ENCODE results near the gene ANTXRL. TPM values are rescaled to one million over a fixed set of nuclear protein-coding genes. Genes with fewer than 3 reads are reported as not detected.
"Not testable (repeated sequence)": the region's sequence is repeated elsewhere in the genome, so short reads cannot be mapped to it uniquely, and the experiment has no call there.

Gene ANTXRL
- polyA plus RNA-seq, 1 experiment, result not detected

DNA sequence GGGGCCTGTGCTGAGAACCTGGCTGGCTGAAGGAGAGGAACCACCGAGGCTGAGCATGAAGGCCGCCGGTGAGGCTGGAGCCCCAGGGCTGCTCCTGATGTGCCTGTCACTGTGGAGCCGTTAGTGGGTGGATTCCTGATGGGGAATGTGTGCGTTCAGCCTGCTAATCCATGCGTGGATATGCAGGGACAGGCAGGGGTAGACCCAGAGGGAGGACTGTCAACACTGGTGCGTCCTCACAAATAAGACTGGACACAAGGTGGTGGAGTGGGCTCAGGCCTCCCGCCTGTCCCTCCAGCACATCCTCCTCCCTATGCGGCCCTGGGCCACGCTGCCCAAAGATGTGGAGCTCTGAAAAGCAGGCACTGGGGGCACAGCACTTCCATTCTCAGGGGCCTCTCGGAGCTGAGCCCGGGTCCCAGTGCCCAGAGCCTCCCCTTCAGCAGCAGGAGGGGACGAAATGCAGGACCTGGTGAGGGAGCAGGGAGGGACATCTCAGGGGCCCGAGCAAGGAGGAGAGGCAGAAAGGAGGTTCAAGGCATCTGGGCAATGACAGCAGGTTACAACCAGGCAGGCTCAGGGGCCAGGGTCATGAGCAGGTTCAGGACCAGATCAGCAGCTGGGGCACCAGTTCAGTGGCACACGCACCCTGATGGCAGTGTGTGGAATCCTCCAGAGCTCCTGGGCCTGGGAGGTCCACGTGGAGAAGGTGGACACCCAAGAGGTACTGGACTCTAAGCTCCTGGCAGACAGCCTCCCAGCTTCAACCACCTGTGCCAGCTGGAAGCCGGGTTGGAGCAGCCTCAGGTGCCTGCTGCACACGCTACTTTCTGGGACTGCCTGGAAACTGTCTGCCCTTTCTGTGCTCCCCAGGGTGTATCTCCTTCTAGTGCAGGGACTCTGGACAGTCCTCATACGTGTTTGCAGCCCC lies 33.5 kb upstream of the ANTXRL start:
- CTCF ChIA-PET, result no interaction called here
- Histone ChIP-seq H3K4me3 (ENCODE audit: low read depth, low read length) (no peak overlapping the region), H3K36me3 (ENCODE audit: control insufficient read depth, insufficient read depth, low read length) (no peaks in the 10 kb centered on the region), H3K27me3 (ENCODE audit: control insufficient read depth, insufficient read depth, low read length) (no peaks in the 10 kb centered on the region)
- POLR2A ChIA-PET, result no interaction called here
- TF ChIP-seq, protein P1, sequence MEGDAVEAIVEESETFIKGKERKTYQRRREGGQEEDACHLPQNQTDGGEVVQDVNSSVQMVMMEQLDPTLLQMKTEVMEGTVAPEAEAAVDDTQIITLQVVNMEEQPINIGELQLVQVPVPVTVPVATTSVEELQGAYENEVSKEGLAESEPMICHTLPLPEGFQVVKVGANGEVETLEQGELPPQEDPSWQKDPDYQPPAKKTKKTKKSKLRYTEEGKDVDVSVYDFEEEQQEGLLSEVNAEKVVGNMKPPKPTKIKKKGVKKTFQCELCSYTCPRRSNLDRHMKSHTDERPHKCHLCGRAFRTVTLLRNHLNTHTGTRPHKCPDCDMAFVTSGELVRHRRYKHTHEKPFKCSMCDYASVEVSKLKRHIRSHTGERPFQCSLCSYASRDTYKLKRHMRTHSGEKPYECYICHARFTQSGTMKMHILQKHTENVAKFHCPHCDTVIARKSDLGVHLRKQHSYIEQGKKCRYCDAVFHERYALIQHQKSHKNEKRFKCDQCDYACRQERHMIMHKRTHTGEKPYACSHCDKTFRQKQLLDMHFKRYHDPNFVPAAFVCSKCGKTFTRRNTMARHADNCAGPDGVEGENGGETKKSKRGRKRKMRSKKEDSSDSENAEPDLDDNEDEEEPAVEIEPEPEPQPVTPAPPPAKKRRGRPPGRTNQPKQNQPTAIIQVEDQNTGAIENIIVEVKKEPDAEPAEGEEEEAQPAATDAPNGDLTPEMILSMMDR (IDR thresholded peaks at IDR 0.05; ENCODE audit: insufficient read depth, low read depth, low read length), result no peak
- DNase-seq (ENCODE audit: low read depth), result no peak

DNA sequence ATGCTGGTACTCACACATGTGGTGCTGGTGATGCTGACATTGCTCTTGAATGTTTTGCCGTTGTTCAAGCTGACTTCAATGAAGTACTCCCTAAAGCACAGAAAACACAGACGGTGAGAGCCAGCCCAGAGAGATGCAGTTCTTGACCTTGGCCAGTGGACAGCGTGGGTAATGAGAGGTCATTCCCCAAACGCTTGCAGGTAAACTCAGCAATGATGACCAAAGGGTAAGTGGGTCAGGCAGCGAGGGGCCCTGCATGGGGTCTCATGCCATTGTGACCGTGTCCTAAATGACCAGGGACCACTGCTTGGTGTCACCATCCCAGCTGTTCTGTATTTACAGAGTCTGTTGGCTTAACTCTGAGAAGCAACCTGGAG lies 32.8 kb upstream of the ANTXRL start:
- H3K4me3 ChIP-seq (ENCODE audit: low read depth, low read length), result no peak overlapping the region
- H3K36me3 ChIP-seq (ENCODE audit: control insufficient read depth, insufficient read depth, low read length), result no peaks in the 10 kb centered on the region
- ChIA-PET CTCF (no interaction called here), POLR2A (no interaction called here)
- TF ChIP-seq, protein P1 (IDR thresholded peaks at IDR 0.05; ENCODE audit: insufficient read depth, low read depth, low read length), result no peak
- no peak for DNase-seq (ENCODE audit: low read depth)
- H3K27me3 ChIP-seq (ENCODE audit: control insufficient read depth, insufficient read depth, low read length), result no peaks in the 10 kb centered on the region

DNA sequence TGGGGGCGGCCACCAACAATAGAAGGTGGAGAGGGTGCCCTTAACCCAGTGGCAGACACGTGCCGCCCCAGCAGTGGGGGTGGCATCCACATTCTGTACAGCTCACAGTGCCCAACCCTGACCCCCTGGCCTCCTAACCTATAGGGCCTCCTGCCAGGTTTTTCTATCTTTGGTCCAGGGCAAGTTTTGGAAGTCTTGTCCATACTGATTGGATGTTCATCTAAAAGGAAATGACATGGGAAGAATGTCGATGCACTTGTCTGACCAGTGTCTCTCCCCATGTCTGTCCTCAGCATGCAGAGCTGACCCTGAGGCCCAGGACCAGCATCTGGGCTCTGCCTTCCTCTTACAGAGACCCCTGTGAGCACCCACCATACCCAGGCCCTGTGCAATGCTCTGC lies 32.3 kb upstream of the ANTXRL start:
- Histone ChIP-seq H3K4me3 (ENCODE audit: low read depth, low read length) (no peak overlapping the region), H3K27me3 (ENCODE audit: control insufficient read depth, insufficient read depth, low read length) (no peaks in the 10 kb centered on the region), H3K36me3 (ENCODE audit: control insufficient read depth, insufficient read depth, low read length) (no peaks in the 10 kb centered on the region)
- POLR2A ChIA-PET, result no interaction called here
- DNase-seq (ENCODE audit: low read depth), result no peak
- CTCF ChIA-PET, result no interaction called here
- TF ChIP-seq, protein P1 (IDR thresholded peaks at IDR 0.05; ENCODE audit: insufficient read depth, low read depth, low read length), result no peak

DNA sequence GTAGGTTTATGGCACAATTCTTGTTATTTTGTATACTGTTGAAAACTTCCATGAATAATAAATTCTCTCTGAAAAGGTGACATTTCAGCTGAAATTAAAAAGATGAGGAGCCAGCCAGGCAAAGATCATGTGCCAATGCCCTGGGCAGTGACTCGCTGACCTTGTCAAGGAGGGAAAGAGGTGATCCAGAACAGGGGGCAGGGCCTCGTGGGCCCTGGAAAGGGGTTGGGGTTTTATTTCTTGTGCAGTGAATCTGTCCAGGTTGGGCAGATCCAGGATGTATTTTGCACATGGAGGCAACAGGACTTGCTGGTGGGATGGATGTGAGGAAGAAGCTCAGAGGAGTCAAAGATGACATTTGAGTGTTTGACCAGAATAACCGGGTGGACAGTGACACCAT lies 31.6 kb upstream of the ANTXRL start:
- not testable (repeated sequence) for DNase-seq (ENCODE audit: low read depth); H3K27me3 ChIP-seq (ENCODE audit: control insufficient read depth, insufficient read depth, low read length); H3K36me3 ChIP-seq (ENCODE audit: control insufficient read depth, insufficient read depth, low read length); H3K4me3 ChIP-seq (ENCODE audit: low read depth, low read length)
- ChIA-PET POLR2A (interaction anchor here (0.7 kb wide), 1 partner anchor 11 kb away, joined by 3 read pairs; no protein-coding TSS in a partner anchor), CTCF (interaction anchor here (1.9 kb wide), 1 partner anchor 26 kb away, joined by 4 read pairs; no protein-coding TSS in a partner anchor)

DNA sequence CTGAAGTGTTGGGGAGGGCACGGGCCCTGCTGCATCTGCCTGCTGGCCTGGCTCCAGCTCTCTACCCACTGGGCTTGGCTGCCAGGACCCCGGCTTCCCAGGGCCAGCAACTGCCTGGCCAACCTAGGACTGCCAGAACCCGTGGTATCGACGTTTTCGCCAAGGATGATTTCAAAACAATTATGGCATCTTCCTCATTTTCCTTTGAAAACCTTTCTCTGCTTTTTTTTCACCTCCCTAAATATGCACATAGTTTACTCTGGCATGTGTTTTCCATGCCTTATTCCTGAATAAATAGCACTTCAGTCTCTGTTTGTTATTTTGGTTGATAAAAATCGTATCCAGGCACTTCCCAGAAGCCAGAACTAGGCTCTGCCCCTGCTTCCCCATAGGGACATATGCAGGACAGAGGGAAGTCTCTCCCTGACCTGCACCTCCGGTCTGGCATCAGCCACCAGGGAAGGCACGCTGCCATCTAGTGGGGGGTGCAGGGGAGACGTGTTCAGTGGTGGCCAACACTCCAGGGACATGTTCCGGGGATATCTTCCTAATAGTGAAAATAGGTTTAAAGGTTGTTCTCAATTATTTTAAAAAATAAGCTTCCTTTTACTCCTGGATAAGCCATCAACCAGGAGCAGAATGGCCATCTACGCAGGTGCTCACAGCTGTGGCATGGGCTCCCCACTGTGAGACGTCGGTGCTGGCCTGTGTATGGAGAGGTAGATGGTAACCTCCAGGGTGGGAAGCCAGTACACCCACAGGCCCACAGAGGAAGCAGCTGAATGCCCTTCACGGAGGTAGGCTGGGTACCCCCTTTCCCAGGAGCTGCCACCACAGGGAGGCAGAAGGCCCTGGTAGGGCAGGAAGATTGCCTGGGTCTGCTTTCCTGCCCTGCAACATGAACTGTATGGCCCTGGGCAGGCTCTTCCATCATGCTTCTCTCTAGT lies 30.7 kb upstream of the ANTXRL start:
- ChIA-PET CTCF (interaction anchor here (1.0 to 1.9 kb wide), 2 partner anchors 14 to 27 kb away, joined by 3 to 4 read pairs; no protein-coding TSS in a partner anchor), POLR2A (no interaction called here)
- H3K4me3 ChIP-seq (ENCODE audit: low read depth, low read length), result no peak overlapping the region
- no peaks in the 10 kb centered on the region for H3K27me3 ChIP-seq (ENCODE audit: control insufficient read depth, insufficient read depth, low read length)
- H3K36me3 ChIP-seq (ENCODE audit: control insufficient read depth, insufficient read depth, low read length), result no peaks in the 10 kb centered on the region
- TF ChIP-seq, protein P1 (IDR thresholded peaks at IDR 0.05; ENCODE audit: insufficient read depth, low read depth, low read length), result peak; percentile 53
- no peak for DNase-seq (ENCODE audit: low read depth)

Measured in BJ (cell line).